Measurements from ENCODE around the gene CCNT2. TPM values are rescaled to one million over a fixed set of nuclear protein-coding genes. Genes with fewer than 3 reads are reported as not detected.

CCNT2 gene
- total RNA-seq, 4 donors from 2014 or later: 34.6 to 41.3 (median 38.7) TPM

GRCh38 chr2:134955744-134956143, 37.1 kb downstream of the CCNT2 start:
- no peak for TF ChIP-seq CTCF (IDR thresholded peaks at IDR 0.05; ENCODE audit: low read depth)

DNA sequence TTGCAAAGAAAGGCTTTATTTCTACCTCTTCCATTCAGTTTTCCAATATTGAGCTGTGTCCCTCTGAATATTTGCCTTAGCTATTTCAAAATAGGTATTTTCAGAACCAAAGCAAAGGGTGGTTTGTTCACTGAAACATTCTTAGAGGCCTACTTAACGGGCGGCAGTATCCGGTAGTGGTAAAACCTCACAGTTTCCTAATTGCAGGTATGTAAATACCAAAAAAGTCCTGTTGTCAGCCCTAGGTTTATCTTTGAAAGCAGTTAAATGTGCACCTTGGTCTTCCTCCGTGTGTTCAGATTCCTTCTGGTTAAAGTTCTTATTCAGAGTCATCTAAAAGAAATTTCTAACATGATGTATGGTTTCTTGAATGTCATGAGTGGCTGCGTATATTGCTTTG, 38.9 kb downstream of the CCNT2 start:
- TF ChIP-seq CTCF (IDR thresholded peaks at IDR 0.05; ENCODE audit: low read depth): no peak

GRCh38 chr2:134973241-134974138, 54.9 kb downstream of the CCNT2 start:
- TF ChIP-seq CTCF (IDR thresholded peaks at IDR 0.05; ENCODE audit: low read depth): no peak

- TF ChIP-seq CTCF (IDR thresholded peaks at IDR 0.05; ENCODE audit: low read depth): no peak
These were observed 56.8 kb downstream of the CCNT2 start for GRCh38 chr2:134975281-134976009.

- no peak for TF ChIP-seq CTCF (IDR thresholded peaks at IDR 0.05; ENCODE audit: low read depth)
These were observed 57.6 kb downstream of the CCNT2 start for GRCh38 chr2:134976074-134976702.

DNA sequence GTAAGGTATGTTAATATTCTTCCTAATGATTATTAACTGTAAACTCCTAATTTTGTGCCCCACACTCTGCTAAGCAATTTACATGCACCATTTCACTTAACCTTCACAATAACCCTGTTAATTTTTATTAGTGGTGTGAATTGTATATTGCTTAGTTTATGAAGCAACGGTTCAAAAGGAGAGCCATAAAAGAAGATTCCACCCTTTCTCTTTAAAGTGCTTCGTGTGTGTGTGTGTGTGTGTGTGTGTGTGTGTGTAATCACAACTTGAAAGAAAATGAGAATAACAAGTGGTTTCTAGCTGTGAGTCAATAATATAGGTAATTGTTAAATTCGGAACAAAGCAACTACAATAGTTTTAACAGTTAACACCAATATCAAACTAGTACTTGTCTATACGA, 60.6 kb downstream of the CCNT2 start:
- no peak for TF ChIP-seq CTCF (IDR thresholded peaks at IDR 0.05; ENCODE audit: low read depth)

- TF ChIP-seq CTCF (IDR thresholded peaks at IDR 0.05; ENCODE audit: low read depth): no peak
These were observed 62.0 kb downstream of the CCNT2 start for GRCh38 chr2:134980639-134981038.
